ENCODE results near the gene CCDC158. TPM values are rescaled to one million over a fixed set of nuclear protein-coding genes. Genes with fewer than 3 reads are reported as not detected.

CCDC158 gene
- polyA plus RNA-seq, 3 donors: not detected

DNA sequence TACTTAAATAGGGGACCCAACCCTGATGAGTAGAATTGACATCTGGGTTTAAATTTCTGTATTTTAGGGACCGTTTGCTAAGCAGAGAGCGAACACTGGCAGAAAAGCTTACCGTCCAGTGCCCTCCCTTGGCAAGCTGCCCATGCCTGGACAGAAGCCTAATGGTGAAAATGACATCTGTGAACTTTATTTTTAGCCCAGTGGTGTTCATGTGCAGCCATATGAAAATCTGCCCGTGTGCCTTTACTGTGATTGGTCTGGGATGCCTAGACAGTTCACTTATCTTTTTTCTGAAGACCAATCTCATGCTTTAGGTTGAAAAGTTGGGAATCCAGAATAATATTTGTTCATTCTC, 113.3 kb downstream of the CCDC158 start:
- Mint-ChIP-seq H3K4me1 (peaks cover 38% of the 10 kb centered on the region), H3K36me3 (peaks cover 21 to 23% of the 10 kb centered on the region in 2 donors), H3K27ac (no peak overlapping the region), H3K27me3 (ENCODE audit: low read depth in 3 of 3) (peaks cover 0 to 1% (median 0%) of the 10 kb centered on the region in 3 donors), H3K4me3 (peak overlapping the region; percentile 95 to 97), H3K9me3 (no peaks in the 10 kb centered on the region)
- Histone ChIP-seq H3K9ac (ENCODE audit: insufficient read depth, low read length, poor library complexity, severe bottlenecking) (no peak overlapping the region), H3K36me3 (replicated peaks in 1 of 2; ENCODE audit: control insufficient read depth in 1 of 2, insufficient read depth in 2 of 2, low read length in 2 of 2) (peaks cover 3 to 19% of the 10 kb centered on the region in 2 donors), H2AFZ (ENCODE audit: insufficient read depth, low read depth, low read length, poor library complexity, severe bottlenecking) (peak overlapping the region; percentile 98), H3K79me2 (ENCODE audit: insufficient read depth, low read length) (peaks cover 6% of the 10 kb centered on the region), H3K4me3 (replicated peaks in 1 of 3; ENCODE audit: low read depth in 2 of 3, low read length in 3 of 3) (peak overlapping the region in 1 of 3 experiments; percentile 93), H3K27me3 (ENCODE audit: control insufficient read depth in 2 of 2, insufficient read depth in 2 of 2, low read length in 2 of 2) (no peaks in the 10 kb centered on the region), H3K4me2 (replicated peaks; ENCODE audit: extremely low read depth, low read length, poor library complexity, severe bottlenecking) (peak overlapping the region; percentile 98), H3K9me3 (replicated peaks in 1 of 2; ENCODE audit: control insufficient read depth in 1 of 2, insufficient read depth in 1 of 2, low read length in 2 of 2) (no peaks in the 10 kb centered on the region), H3K27ac (ENCODE audit: low read depth in 1 of 2, low read length in 2 of 2) (no peak overlapping the region), H3K4me1 (ENCODE audit: control insufficient read depth in 1 of 2, insufficient read depth in 2 of 2, low read length in 2 of 2) (peaks cover 37 to 48% of the 10 kb centered on the region in 2 donors), H4K20me1 (ENCODE audit: insufficient read depth, low read length) (no peaks in the 10 kb centered on the region)
- intact Hi-C loops (cut with micrococcal nuclease): loop anchor here (5.0 to 10.0 kb wide), 2 partner anchors 55 to 93 kb away; partner anchors contain the start of genes FAM47E (in 1 of the 2) and SCARB2 (in 1 of the 2)
- 63% methylated on average over 3 of the region's 4 CpGs for WGBS (ENCODE audit: insufficient coverage)
- DNase-seq: no peak
- TF ChIP-seq, protein P1, sequence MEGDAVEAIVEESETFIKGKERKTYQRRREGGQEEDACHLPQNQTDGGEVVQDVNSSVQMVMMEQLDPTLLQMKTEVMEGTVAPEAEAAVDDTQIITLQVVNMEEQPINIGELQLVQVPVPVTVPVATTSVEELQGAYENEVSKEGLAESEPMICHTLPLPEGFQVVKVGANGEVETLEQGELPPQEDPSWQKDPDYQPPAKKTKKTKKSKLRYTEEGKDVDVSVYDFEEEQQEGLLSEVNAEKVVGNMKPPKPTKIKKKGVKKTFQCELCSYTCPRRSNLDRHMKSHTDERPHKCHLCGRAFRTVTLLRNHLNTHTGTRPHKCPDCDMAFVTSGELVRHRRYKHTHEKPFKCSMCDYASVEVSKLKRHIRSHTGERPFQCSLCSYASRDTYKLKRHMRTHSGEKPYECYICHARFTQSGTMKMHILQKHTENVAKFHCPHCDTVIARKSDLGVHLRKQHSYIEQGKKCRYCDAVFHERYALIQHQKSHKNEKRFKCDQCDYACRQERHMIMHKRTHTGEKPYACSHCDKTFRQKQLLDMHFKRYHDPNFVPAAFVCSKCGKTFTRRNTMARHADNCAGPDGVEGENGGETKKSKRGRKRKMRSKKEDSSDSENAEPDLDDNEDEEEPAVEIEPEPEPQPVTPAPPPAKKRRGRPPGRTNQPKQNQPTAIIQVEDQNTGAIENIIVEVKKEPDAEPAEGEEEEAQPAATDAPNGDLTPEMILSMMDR (IDR thresholded peaks at IDR 0.05): no peak

DNA sequence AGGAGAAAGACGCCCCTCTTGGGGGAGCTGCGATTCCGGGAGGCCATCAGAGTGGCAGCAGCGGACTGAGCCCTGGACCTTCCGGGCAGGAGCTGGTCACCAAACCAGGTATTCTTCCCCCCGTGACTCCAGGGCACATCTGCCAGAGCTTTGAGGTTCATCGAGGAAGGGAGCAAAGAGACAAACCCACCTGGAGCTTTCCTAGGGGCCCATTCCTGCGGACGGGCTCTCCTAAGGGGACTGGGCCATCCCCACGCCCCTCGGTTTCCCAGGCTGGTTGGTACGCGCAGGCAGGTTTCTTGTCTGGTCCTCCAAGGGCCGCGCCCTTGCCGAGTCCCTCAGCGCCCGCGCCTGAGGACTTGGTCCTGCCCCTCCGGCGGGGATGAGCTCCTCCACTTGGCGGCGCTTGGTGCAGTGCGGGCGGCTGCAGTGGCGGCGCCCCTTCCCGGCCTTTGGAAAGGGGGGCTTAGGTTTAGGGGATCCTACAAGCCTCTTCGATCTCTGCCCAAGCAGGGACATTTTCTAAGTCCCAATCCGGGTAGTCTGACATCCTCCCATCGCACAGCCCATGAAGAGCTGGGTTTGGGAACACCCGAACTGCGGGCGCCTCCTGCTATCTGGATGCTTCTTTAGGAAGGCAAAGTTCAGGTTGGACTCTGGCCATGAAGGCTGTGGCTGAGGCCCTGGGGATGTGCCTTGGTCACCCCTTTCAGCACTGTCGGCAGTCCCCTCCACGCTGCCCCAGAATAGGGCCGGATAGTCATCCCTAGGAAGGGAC, 113.9 kb downstream of the CCDC158 start:
- Histone ChIP-seq H4K20me1 (ENCODE audit: insufficient read depth, low read length) (no peaks in the 10 kb centered on the region), H2AFZ (ENCODE audit: insufficient read depth, low read depth, low read length, poor library complexity, severe bottlenecking) (peak overlapping the region; percentile 98), H3K9me3 (replicated peaks in 1 of 2; ENCODE audit: control insufficient read depth in 1 of 2, insufficient read depth in 1 of 2, low read length in 2 of 2) (no peaks in the 10 kb centered on the region), H3K4me1 (ENCODE audit: control insufficient read depth in 1 of 2, insufficient read depth in 2 of 2, low read length in 2 of 2) (peaks cover 42 to 52% of the 10 kb centered on the region in 2 donors), H3K27me3 (ENCODE audit: control insufficient read depth in 2 of 2, insufficient read depth in 2 of 2, low read length in 2 of 2) (no peaks in the 10 kb centered on the region), H3K27ac (ENCODE audit: low read depth in 1 of 2, low read length in 2 of 2) (peak overlapping the region in 1 of 2 donors; percentile 75), H3K79me2 (ENCODE audit: insufficient read depth, low read length) (peaks cover 6% of the 10 kb centered on the region), H3K4me2 (replicated peaks; ENCODE audit: extremely low read depth, low read length, poor library complexity, severe bottlenecking) (peak overlapping the region; percentile 98), H3K4me3 (replicated peaks in 1 of 3; ENCODE audit: low read depth in 2 of 3, low read length in 3 of 3) (peak overlapping the region; percentile 55 to 93 (median 93)), H3K9ac (ENCODE audit: insufficient read depth, low read length, poor library complexity, severe bottlenecking) (peak overlapping the region; percentile 71), H3K36me3 (replicated peaks in 1 of 2; ENCODE audit: control insufficient read depth in 1 of 2, insufficient read depth in 2 of 2, low read length in 2 of 2) (peaks cover 3 to 19% of the 10 kb centered on the region in 2 donors)
- Mint-ChIP-seq H3K36me3 (peaks cover 21 to 23% of the 10 kb centered on the region in 2 donors), H3K27me3 (ENCODE audit: low read depth in 3 of 3) (peaks cover 0 to 1% (median 0%) of the 10 kb centered on the region in 3 donors), H3K27ac (peak overlapping the region in 5 of 7 donors; percentile 13 to 82 (median 56)), H3K4me1 (peaks cover 41% of the 10 kb centered on the region), H3K4me3 (peak overlapping the region; percentile 95 to 97), H3K9me3 (no peaks in the 10 kb centered on the region)
- WGBS (ENCODE audit: insufficient coverage): 5% methylated on average over 33 of the region's 37 CpGs
- intact Hi-C loops (cut with micrococcal nuclease): loop anchor here (5.0 to 10.0 kb wide), 2 partner anchors 55 to 92 kb away; partner anchors contain the start of genes FAM47E (in 1 of the 2) and SCARB2 (in 1 of the 2)
- TF ChIP-seq, protein P1 (IDR thresholded peaks at IDR 0.05): peak; percentile 22
- DNase-seq: peak in 2 of 3 donors; percentile 17 to 28
